K562 (cell line): ENCODE measurements around the gene TMEM167B.

Source experiments
- CTCF ChIP-seq, 3 experiments: IDR thresholded peaks in 2 of 3; conservative IDR thresholded peaks in 1 of 3; 2 replicates each; pipeline ENCODE4 v1.5.1; 2011 to 2012; ENCODE audit warnings: low read length in 3 of 3, mild to moderate bottlenecking in 3 of 3, control low read depth in 2 of 3, improper control_type of control experiment in 1 of 3, inconsistent platforms in 1 of 3, low read depth in 1 of 3, mixed read lengths in 1 of 3, moderate library complexity in 1 of 3; ENCODE audit not compliant: insufficient read depth in 2 of 3
- FUS ChIP-seq: fragments of 200-400 bp; formaldehyde crosslinking; optimal IDR thresholded peaks from 2 replicates; pipeline ENCODE3; 2017; ENCODE audit warnings: low read depth, low read length
- NBN ChIP-seq: fragments of 450-650 bp; IDR thresholded peaks from 2 replicates; pipeline ENCODE4 v1.6.1; 2016; ENCODE audit warnings: low read depth, mild to moderate bottlenecking

GRCh38 chr1:109095631-109096030, 5.1 kb downstream of the TMEM167B start:
- TF ChIP-seq NBN: no peak
- TF ChIP-seq FUS: no peak
- TF ChIP-seq CTCF (IDR thresholded peaks at IDR 0.05 in 2 of 3, conservative IDR thresholded peaks at IDR 0.05 in 1 of 3; ENCODE audit: insufficient read depth in 2 of 3, low read depth in 1 of 3, low read length in 3 of 3): no peak; a peak in 1 of 6 replicates
